Prostate gland (tissue), 2 donors: ENCODE data around the gene PAK1. TPM values are rescaled to one million over a fixed set of nuclear protein-coding genes. Genes with fewer than 3 reads are reported as not detected.

Source experiments
- DNase-seq: peaks from one replicate; pipeline ENCODE4 v3.0.0-alpha.2; 2019; ENCODE audit warnings: low spot score
- H3K27ac ChIP-seq, 2 donors: fragments of 200-600 bp; sonication (generic); 2 replicates each; pipeline ENCODE4 v1.5.1; 2017 to 2019
- H3K27me3 ChIP-seq: fragments of 200-600 bp; sonication (generic); replicated peaks from 2 replicates; pipeline ENCODE4 v1.5.1; 2019; ENCODE audit not compliant: insufficient read depth
- H3K36me3 ChIP-seq, 2 donors: fragments of 200-600 bp; sonication (generic); 1 replicate in 1 of 2; 2 replicates in 1 of 2; pipeline versions ENCODE4 v1.5.1 to v1.8.1; 2017 to 2019
- H3K4me1 ChIP-seq: fragments of 200-600 bp; sonication (generic); replicated peaks from 2 replicates; pipeline ENCODE4 v1.5.1; 2019
- H3K4me3 ChIP-seq, 2 donors: fragments of 200-600 bp; sonication (generic); 2 replicates each; pipeline ENCODE4 v1.5.1; 2017 to 2019
- H3K9me3 ChIP-seq: fragments of 200-600 bp; sonication (generic); 2 replicates; pipeline ENCODE4 v1.5.1; 2017
- POLR2A ChIP-seq: fragments of 450-650 bp; IDR thresholded peaks from one replicate; pipeline ENCODE4 v1.6.1; 2016; ENCODE audit warnings: antibody characterized with exemption, mild to moderate bottlenecking
- POLR2AphosphoS5 ChIP-seq: sonication (generic); formaldehyde crosslinking; IDR thresholded peaks from one replicate; pipeline ENCODE4 v1.6.1; 2017; ENCODE audit warnings: antibody characterized with exemption
- WGBS: methylation state at CpG from one replicate; pipeline ENCODE4 v1.1.5; 2018; 5-methylcytosine and 5-hydroxymethylcytosine counted together
- intact Hi-C: fragments of 100-400 bp; cut with DNase I; formaldehyde crosslinking; loops from one replicate; pipeline ENCODE4 v1.14.2; 2022
- total RNA-seq, 2 donors: library from RNA; depleted of rRNA; stranded (reverse); fragments of >200 nt; gene quantifications; one replicate each; pipeline ENCODE4 v1.1.0, GENCODE V29; 2016
- TF ChIP-seq, protein P1 (sequence below), 4 experiments: fragments of 200-600 bp in 2 of 4; fragments of 450-650 bp in 2 of 4; sonication (generic) in 2 of 4; IDR thresholded peaks; 1 replicate in 3 of 4; 2 replicates in 1 of 4; pipeline ENCODE4 v1.5.1; 2016 to 2019; ENCODE audit warnings: antibody characterized with exemption in 4 of 4, mild to moderate bottlenecking in 2 of 4, moderate library complexity in 2 of 4

Gene PAK1
- total RNA-seq, 2 donors from 2014 or later, result 39.6 to 61.7 TPM

DNA sequence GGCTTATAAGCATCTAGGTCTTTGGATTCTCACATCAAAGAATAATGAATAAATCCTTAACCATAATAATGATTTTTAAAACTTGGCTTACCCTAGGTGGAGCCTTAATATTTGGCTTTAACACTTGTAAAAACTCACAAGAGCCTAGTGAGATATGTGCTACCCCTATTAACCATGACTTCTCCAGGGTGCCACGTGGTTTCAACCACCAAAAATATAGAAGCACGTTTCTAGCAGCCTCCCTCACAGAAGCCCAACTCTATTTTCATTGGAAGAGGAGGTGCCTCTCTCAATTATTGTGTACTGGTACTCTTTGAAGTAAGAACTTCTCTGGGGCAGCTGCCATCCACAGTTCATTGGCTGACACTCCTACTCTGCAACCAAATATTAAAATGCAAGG, 125.9 kb downstream of the PAK1 start:
- no peaks in the 10 kb centered on the region for H3K4me1 ChIP-seq
- H3K27ac ChIP-seq, result no peak overlapping the region
- no peak for DNase-seq
- H3K36me3 ChIP-seq, result no peaks in the 10 kb centered on the region
- WGBS, result 85% methylated on average over 2 of the region's 2 CpGs
- H3K4me3 ChIP-seq, result no peak overlapping the region
- no peaks in the 10 kb centered on the region for H3K27me3 ChIP-seq
- intact Hi-C loops, result no loop called here
- no peak for TF ChIP-seq POLR2A
- TF ChIP-seq, protein P1, sequence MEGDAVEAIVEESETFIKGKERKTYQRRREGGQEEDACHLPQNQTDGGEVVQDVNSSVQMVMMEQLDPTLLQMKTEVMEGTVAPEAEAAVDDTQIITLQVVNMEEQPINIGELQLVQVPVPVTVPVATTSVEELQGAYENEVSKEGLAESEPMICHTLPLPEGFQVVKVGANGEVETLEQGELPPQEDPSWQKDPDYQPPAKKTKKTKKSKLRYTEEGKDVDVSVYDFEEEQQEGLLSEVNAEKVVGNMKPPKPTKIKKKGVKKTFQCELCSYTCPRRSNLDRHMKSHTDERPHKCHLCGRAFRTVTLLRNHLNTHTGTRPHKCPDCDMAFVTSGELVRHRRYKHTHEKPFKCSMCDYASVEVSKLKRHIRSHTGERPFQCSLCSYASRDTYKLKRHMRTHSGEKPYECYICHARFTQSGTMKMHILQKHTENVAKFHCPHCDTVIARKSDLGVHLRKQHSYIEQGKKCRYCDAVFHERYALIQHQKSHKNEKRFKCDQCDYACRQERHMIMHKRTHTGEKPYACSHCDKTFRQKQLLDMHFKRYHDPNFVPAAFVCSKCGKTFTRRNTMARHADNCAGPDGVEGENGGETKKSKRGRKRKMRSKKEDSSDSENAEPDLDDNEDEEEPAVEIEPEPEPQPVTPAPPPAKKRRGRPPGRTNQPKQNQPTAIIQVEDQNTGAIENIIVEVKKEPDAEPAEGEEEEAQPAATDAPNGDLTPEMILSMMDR (IDR thresholded peaks at IDR 0.05), result no peak
- no peak for TF ChIP-seq POLR2AphosphoS5
- H3K9me3 ChIP-seq, result no peaks in the 10 kb centered on the region

DNA sequence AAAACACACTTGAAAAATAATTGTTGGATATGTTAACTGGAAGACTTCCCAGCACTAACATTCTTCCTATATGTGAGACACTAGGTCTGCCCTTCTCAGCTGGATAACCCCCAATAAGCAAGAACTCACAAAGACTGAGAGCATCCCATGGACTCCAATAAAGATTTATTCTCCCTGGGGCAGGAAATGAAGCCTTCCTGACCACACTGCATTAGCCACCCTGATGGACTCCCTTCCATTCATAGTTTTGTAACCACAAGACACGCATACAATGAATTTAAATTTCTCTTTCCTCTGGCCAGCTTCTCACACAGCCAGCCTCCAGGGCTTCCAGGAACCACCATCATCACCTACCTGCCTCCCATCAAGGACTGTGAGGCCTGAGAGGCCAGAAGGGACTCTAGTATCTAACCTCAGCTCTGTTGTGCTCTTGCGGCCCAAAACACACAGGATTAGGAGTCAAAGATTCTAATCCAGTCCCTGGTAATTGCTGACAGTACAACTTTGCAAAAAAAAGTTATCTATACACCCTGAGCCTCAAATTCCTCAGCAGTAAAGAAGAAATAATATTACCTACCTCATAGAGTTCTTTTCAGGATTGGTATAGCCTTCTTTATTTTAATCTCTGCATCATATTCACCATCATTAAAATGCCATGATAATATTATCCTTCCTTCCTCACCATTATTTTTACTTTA, 126.8 kb downstream of the PAK1 start:
- no peaks in the 10 kb centered on the region for H3K36me3 ChIP-seq
- WGBS, result 100% methylated on average over 2 of the region's 2 CpGs
- TF ChIP-seq, protein P1 (IDR thresholded peaks at IDR 0.05), result no peak
- TF ChIP-seq POLR2AphosphoS5, result no peak
- no peak for TF ChIP-seq POLR2A
- no peaks in the 10 kb centered on the region for H3K9me3 ChIP-seq
- no peak for DNase-seq
- H3K4me3 ChIP-seq, result no peak overlapping the region
- H3K4me1 ChIP-seq, result no peaks in the 10 kb centered on the region
- no peak overlapping the region for H3K27ac ChIP-seq
- intact Hi-C loops, result no loop called here
- no peaks in the 10 kb centered on the region for H3K27me3 ChIP-seq

DNA sequence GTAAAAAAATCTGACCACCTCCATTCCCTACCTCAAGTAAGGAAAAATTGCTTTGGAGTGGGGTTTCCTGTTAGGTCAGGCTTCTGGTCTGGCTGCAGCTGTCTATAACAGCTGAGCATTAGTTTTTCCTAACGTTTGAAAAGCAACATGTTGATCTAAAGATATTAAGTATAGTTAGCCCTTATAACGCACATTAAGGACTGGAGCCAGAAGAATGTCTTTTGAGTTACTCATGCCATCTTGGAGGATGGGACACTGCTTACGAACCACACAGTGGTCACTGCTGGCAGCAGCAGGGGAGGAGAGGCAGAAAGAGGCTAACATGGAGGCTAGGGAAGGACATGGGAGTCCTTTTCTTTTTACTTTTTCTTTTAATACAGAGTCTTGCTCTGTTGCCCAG, 128.3 kb downstream of the PAK1 start:
- no peaks in the 10 kb centered on the region for H3K36me3 ChIP-seq
- H3K27ac ChIP-seq, result no peak overlapping the region
- no peaks in the 10 kb centered on the region for H3K4me1 ChIP-seq
- H3K27me3 ChIP-seq, result no peaks in the 10 kb centered on the region
- no peak for DNase-seq
- H3K9me3 ChIP-seq, result no peaks in the 10 kb centered on the region
- H3K4me3 ChIP-seq, result no peak overlapping the region
- 69% methylated on average over 3 of the region's 3 CpGs for WGBS
- TF ChIP-seq POLR2A, result no peak
- TF ChIP-seq, protein P1 (IDR thresholded peaks at IDR 0.05), result no peak
- TF ChIP-seq POLR2AphosphoS5, result no peak
- intact Hi-C loops, result no loop called here

DNA sequence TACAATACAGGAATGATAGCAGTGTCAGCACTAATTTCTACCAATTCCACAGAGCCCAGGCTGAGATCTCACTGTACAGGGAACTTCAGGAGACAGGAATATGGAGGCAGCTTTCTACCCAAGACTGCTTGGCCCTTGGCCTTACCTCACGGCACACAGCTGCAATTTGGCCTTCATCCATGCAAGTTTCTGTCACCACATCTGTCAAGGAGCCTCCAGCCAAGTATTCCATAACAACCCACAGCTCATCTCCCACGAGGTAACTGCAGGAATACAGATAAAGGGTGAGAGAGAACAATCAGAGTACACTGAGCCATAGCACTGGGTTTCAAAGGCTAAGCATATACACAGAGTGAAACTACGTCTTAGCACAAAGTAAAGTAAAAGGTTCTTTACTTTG, 133.4 kb downstream of the PAK1 start:
- no peak overlapping the region for H3K4me3 ChIP-seq
- DNase-seq, result no peak
- intact Hi-C loops, result no loop called here

DNA sequence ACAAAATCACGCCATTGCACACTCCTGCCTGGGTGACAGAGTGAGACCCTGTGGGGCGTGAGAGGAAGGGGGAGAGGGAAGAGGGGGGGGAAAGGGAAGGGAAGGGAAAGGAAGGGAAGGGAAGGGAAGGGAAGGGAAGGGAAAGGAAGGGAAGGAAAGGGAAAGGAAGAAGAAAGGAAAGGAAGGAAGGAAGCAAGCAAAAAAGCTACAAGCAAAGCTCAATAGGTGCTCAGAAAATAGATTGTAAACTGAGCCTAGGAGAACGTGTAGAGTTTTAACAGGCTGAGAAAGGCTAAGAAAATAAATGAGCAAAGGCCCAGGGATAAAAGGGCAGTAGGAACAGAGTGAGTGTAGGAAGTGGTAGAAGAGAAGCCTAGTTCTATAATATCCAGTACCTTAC, 141.6 kb downstream of the PAK1 start:
- Histone ChIP-seq H3K4me3 (no peak overlapping the region), H3K9me3 (no peaks in the 10 kb centered on the region), H3K36me3 (no peaks in the 10 kb centered on the region), H3K27ac (no peak overlapping the region), H3K4me1 (no peaks in the 10 kb centered on the region), H3K27me3 (no peaks in the 10 kb centered on the region)
- TF ChIP-seq POLR2A, result no peak
- TF ChIP-seq, protein P1 (IDR thresholded peaks at IDR 0.05), result no peak
- TF ChIP-seq POLR2AphosphoS5, result no peak
- WGBS, result 99% methylated on average over 3 of the region's 3 CpGs
- intact Hi-C loops, result no loop called here
- no peak for DNase-seq

More for the DNA sequence above, 133.4 kb downstream of the PAK1 start:
- Histone ChIP-seq H3K4me1 (no peaks in the 10 kb centered on the region), H3K27me3 (no peaks in the 10 kb centered on the region), H3K27ac (no peak overlapping the region), H3K9me3 (no peaks in the 10 kb centered on the region), H3K36me3 (no peaks in the 10 kb centered on the region)
- TF ChIP-seq POLR2AphosphoS5 (no peak), POLR2A (no peak)
- TF ChIP-seq, protein P1 (IDR thresholded peaks at IDR 0.05), result no peak
- WGBS, result 64% methylated on average over 3 of the region's 3 CpGs
